Cardiac fibroblast (primary cell): ENCODE measurements around the gene TIAM1.

ENCODE experiments used
- DNase-seq, 2 donors: peaks; one replicate each; pipeline versions ENCODE4 v3.0.0 to v3.0.0-alpha.2; 2010; ENCODE audit warnings: low read depth in 2 of 2
- H3K4me3 ChIP-seq, 2 donors: replicated peaks in 1 of 2; 1 replicate in 1 of 2; 2 replicates in 1 of 2; pipeline ENCODE4 v1.5.1; 2011; ENCODE audit warnings: low read depth in 2 of 2, low read length in 2 of 2, mild to moderate bottlenecking in 2 of 2, moderate library complexity in 1 of 2
- TF ChIP-seq, protein P1 (sequence below): IDR thresholded peaks from one replicate; pipeline ENCODE4 v1.5.1; 2011; ENCODE audit warnings: low read depth, mild to moderate bottlenecking, low read length, inconsistent platforms

Gene TIAM1

DNA sequence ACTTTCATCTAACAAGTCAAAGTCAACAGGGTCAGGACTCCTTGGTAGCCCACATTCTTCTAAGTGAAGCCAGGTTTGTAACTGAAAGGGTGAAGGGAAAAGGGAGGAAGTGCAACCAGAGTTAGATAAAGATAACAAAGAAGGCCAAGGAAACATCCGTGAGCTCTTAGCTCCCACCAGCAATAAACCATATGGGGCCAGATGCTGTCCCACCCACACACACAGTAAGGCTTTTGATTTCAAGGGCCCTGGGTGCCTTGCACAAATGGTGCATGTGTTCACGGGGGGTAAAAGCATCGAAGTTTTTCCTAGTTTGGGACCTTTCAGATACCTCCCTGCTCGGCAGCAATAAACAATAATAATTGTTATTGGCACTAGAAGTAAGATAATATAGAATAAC lies 5.1 kb upstream of the TIAM1 start:
- H3K4me3 ChIP-seq, result no peak overlapping the region
- TF ChIP-seq, protein P1, sequence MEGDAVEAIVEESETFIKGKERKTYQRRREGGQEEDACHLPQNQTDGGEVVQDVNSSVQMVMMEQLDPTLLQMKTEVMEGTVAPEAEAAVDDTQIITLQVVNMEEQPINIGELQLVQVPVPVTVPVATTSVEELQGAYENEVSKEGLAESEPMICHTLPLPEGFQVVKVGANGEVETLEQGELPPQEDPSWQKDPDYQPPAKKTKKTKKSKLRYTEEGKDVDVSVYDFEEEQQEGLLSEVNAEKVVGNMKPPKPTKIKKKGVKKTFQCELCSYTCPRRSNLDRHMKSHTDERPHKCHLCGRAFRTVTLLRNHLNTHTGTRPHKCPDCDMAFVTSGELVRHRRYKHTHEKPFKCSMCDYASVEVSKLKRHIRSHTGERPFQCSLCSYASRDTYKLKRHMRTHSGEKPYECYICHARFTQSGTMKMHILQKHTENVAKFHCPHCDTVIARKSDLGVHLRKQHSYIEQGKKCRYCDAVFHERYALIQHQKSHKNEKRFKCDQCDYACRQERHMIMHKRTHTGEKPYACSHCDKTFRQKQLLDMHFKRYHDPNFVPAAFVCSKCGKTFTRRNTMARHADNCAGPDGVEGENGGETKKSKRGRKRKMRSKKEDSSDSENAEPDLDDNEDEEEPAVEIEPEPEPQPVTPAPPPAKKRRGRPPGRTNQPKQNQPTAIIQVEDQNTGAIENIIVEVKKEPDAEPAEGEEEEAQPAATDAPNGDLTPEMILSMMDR, result no peak
- DNase-seq, result no peak

DNA sequence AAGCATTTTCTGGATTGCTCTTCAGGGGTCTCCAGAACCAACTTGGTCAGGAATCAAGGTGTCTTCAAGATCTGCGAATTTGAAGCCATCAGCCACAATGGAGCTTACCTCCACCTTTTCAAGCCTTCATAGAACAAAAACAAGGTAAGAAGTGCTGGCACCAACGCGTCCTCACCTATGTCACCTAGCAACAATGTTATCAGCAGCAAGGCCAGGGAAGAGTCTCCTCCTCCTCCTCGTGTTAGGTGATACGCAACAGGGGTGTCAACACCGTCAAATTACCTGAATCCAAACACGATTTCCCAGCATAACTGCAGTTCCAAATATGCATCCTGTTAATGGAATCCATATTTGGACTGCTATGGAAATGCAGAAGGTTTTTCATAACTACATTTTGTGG lies 4.1 kb upstream of the TIAM1 start:
- no peak overlapping the region for H3K4me3 ChIP-seq
- DNase-seq, result no peak
- TF ChIP-seq, protein P1, result no peak

DNA sequence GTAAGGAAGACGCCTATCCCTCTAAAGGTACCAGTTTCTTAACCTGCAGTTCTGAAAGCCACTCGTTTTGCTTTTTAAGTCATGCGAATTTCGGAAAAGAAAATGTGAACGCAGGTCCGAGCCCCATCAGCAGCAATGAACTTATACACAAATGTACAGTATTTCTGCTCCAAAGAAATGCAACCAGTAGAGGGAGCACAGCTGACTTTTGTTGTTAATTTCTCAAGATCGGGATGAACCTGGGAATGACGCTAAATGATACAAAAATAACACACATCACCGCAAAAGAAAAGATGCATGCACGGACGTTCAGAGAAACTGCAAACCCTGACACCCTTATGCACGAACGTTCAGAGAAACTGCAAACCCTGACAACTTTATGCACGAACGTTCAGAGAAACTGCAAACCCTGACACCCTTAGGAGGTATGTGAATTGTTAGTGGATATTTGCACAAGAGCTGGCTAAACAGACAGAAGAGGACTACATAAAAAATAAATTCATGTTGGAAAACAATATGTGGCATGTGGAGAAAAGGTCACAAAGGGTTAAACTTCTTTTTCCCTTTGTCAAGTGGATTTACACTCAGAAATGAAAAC lies 3.5 kb upstream of the TIAM1 start:
- DNase-seq, result peak; percentile 54 to 61
- TF ChIP-seq, protein P1, result peak; percentile 46
- no peak overlapping the region for H3K4me3 ChIP-seq

- no peak for DNase-seq
Measured at GRCh38 chr21:31346256-31346821, 2.3 kb upstream of the TIAM1 start.

DNA sequence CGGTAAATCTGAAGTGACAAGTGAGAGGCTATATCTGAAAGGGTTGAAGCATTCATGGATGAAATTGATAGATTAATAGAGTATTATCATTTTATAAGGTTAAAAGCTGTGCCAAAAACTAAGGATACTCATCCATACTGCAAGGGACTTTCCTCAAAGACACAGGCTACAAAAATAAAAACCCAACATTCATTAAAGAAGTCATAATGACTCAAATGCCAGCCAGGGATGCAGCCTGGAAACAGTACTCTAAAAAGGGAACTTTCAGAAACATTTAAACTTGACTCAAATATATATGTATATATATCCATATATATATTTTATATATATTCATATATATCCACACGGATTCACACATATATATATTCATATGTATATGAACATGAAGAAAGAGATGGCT lies 1.1 kb upstream of the TIAM1 start:
- TF ChIP-seq, protein P1, result no peak
- no peak for DNase-seq
- no peak overlapping the region for H3K4me3 ChIP-seq

More at GRCh38 chr21:31346256-31346821, 2.3 kb upstream of the TIAM1 start:
- TF ChIP-seq, protein P1, result no peak
- no peak overlapping the region for H3K4me3 ChIP-seq

GRCh38 chr21:31343030-31343510 lies 991 bp downstream of the TIAM1 start:
- H3K4me3 ChIP-seq, result peak overlapping the region; percentile 55 to 68
- TF ChIP-seq, protein P1, result no peak
- DNase-seq, result no peak
